ENCODE measurements around the gene PTGER3. TPM values are rescaled to one million over a fixed set of nuclear protein-coding genes. Genes with fewer than 3 reads are reported as not detected.

PTGER3 gene
- total and polyA plus RNA-seq, 2 donors (not counting 1 experiment from before 2014, with no cell fraction given) = 0.89 to 1.5 TPM

GRCh38 chr1:71080739-71081696, 33.4 kb upstream of the PTGER3 start, which contains the start of gene ZRANB2:
TSS of gene ZRANB2 (minus strand) at chr1:71081035. CDS start at chr1:71080995, 40 bp downstream.
- Histone ChIP-seq H3K4me2 (ENCODE audit: extremely low read depth, insufficient read depth, low read length) (peak within 1 kb of the TSS; percentile 93), H3K4me1 (ENCODE audit: control insufficient read depth, extremely low read depth, insufficient read depth, low read length) (no peaks in the 10 kb centered on the region), H3K9ac (ENCODE audit: insufficient read depth, low read length) (peak within 1 kb of the TSS; percentile 85), H3K79me2 (ENCODE audit: control insufficient read depth, insufficient read depth, low read length) (peaks cover 41% of the 10 kb centered on the region), H2AFZ (ENCODE audit: low read length) (peak within 1 kb of the TSS; percentile 80), H3K27ac (ENCODE audit: insufficient read depth, low read length) (peak within 1 kb of the TSS; percentile 93), H3K27me3 (ENCODE audit: control insufficient read depth, insufficient read depth, low read length) (no peaks in the 10 kb centered on the region), H3K9me3 (ENCODE audit: control insufficient read depth, insufficient read depth, low read depth, low read length) (no peaks in the 10 kb centered on the region), H3K4me3 (replicated peaks in 1 of 4; ENCODE audit: control extremely low read depth in 1 of 4, insufficient read depth in 1 of 4, low read depth in 3 of 4, low read length in 4 of 4) (peak within 1 kb of the TSS; percentile 75 to 99 (median 84)), H3K36me3 (ENCODE audit: control insufficient read depth, insufficient read depth, low read length) (no peaks in the 10 kb centered on the region), H4K20me1 (ENCODE audit: control insufficient read depth, extremely low read depth, insufficient read depth, low read length) (no peaks in the 10 kb centered on the region)
- peak; percentile 94 to 98 for DNase-seq (ENCODE audit: low read depth in 2 of 2)
- TF ChIP-seq EZH2 (IDR thresholded peaks at IDR 0.05; ENCODE audit: low read length, missing control alignments) (no peak), CTCF (conservative IDR thresholded peaks at IDR 0.05 in 1 of 2, IDR thresholded peaks at IDR 0.05 in 1 of 2; ENCODE audit: low read depth in 1 of 2, low read length in 2 of 2) (peak; percentile 68 to 81)

GRCh38 chr1:71080230-71080738, 32.7 kb upstream of the PTGER3 start:
- H3K27ac ChIP-seq (ENCODE audit: insufficient read depth, low read length) = peak overlapping the region; percentile 93
- H3K4me2 ChIP-seq (ENCODE audit: extremely low read depth, insufficient read depth, low read length) = peak overlapping the region; percentile 93
- H3K4me1 ChIP-seq (ENCODE audit: control insufficient read depth, extremely low read depth, insufficient read depth, low read length) = no peaks in the 10 kb centered on the region
- peaks cover 49% of the 10 kb centered on the region for H3K79me2 ChIP-seq (ENCODE audit: control insufficient read depth, insufficient read depth, low read length)
- no peaks in the 10 kb centered on the region for H4K20me1 ChIP-seq (ENCODE audit: control insufficient read depth, extremely low read depth, insufficient read depth, low read length)
- H3K27me3 ChIP-seq (ENCODE audit: control insufficient read depth, insufficient read depth, low read length) = no peaks in the 10 kb centered on the region
- H3K36me3 ChIP-seq (ENCODE audit: control insufficient read depth, insufficient read depth, low read length) = peaks cover 3% of the 10 kb centered on the region
- DNase-seq (ENCODE audit: low read depth in 2 of 2) = peak; percentile 18 to 25
- TF ChIP-seq EZH2 (IDR thresholded peaks at IDR 0.05; ENCODE audit: low read length, missing control alignments) = no peak
- no peak for TF ChIP-seq CTCF (conservative IDR thresholded peaks at IDR 0.05 in 1 of 2, IDR thresholded peaks at IDR 0.05 in 1 of 2; ENCODE audit: low read depth in 1 of 2, low read length in 2 of 2)
- no peaks in the 10 kb centered on the region for H3K9me3 ChIP-seq (ENCODE audit: control insufficient read depth, insufficient read depth, low read depth, low read length)
- peak overlapping the region; percentile 75 to 99 (median 84) for H3K4me3 ChIP-seq (replicated peaks in 1 of 4; ENCODE audit: control extremely low read depth in 1 of 4, insufficient read depth in 1 of 4, low read depth in 3 of 4, low read length in 4 of 4)
- H3K9ac ChIP-seq (ENCODE audit: insufficient read depth, low read length) = peak overlapping the region; percentile 85
- peak overlapping the region; percentile 80 for H2AFZ ChIP-seq (ENCODE audit: low read length)

GRCh38 chr1:71074681-71075080, 27.1 kb upstream of the PTGER3 start:
- Histone ChIP-seq H3K4me3 (replicated peaks in 1 of 4; ENCODE audit: control extremely low read depth in 1 of 4, insufficient read depth in 1 of 4, low read depth in 3 of 4, low read length in 4 of 4) (no peak overlapping the region), H3K36me3 (ENCODE audit: control insufficient read depth, insufficient read depth, low read length) (peaks cover 13% of the 10 kb centered on the region), H3K9me3 (ENCODE audit: control insufficient read depth, insufficient read depth, low read depth, low read length) (no peaks in the 10 kb centered on the region), H3K4me1 (ENCODE audit: control insufficient read depth, extremely low read depth, insufficient read depth, low read length) (no peaks in the 10 kb centered on the region), H3K79me2 (ENCODE audit: control insufficient read depth, insufficient read depth, low read length) (peaks cover 49% of the 10 kb centered on the region), H3K27ac (ENCODE audit: insufficient read depth, low read length) (no peak overlapping the region), H3K4me2 (ENCODE audit: extremely low read depth, insufficient read depth, low read length) (no peak overlapping the region), H4K20me1 (ENCODE audit: control insufficient read depth, extremely low read depth, insufficient read depth, low read length) (no peaks in the 10 kb centered on the region), H2AFZ (ENCODE audit: low read length) (no peak overlapping the region), H3K27me3 (ENCODE audit: control insufficient read depth, insufficient read depth, low read length) (no peaks in the 10 kb centered on the region), H3K9ac (ENCODE audit: insufficient read depth, low read length) (no peak overlapping the region)
- DNase-seq (ENCODE audit: low read depth in 2 of 2) = no peak
- TF ChIP-seq CTCF (conservative IDR thresholded peaks at IDR 0.05 in 1 of 2, IDR thresholded peaks at IDR 0.05 in 1 of 2; ENCODE audit: low read depth in 1 of 2, low read length in 2 of 2) (no peak), EZH2 (IDR thresholded peaks at IDR 0.05; ENCODE audit: low read length, missing control alignments) (no peak)
